G401 (cell line): ENCODE measurements around the gene LGALS8. TPM values are rescaled to one million over a fixed set of nuclear protein-coding genes. Genes with fewer than 3 reads are reported as not detected.
"Not testable (repeated sequence)": the region's sequence is repeated elsewhere in the genome, so short reads cannot be mapped to it uniquely, and the experiment has no call there.

Experiments
- DNase-seq: peaks from one replicate; pipeline ENCODE4 v3.0.0-alpha.2; 2015; ENCODE audit warnings: low spot score
- in situ Hi-C: cut with HindIII; loops from 2 replicates; pipeline ENCODE4 v1.10.0; 2016; ENCODE audit warnings: low sequenced_read_pairs, mixed read lengths
- total RNA-seq: library from RNA; depleted of rRNA; stranded (reverse); fragments of >200 nt; shearing (Covaris generic); gene quantifications from 2 replicates; pipeline ENCODE4 v1.2.3, GENCODE V29; 2014; rRNA removed

Gene LGALS8
- total RNA-seq, 1 experiment from 2014 or later: 32.0 TPM

DNA sequence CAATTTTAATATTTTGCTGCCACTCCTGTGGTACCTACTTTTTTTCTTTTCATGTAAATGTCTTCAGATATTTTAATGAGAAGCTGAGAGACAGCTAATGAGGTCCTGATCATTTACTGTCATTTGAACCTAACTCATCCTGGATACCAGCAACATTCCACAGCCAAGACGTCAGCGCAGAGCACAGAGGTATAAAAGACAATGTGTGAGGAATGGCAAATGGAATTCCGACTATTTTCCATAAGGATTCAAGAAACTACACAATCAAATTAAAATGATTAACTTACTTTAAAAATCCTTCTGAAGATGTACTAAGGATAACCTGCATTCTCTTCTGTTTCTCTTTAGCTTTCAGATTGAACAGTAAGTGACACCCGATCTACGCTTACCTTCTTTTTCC is 41.7 kb downstream of the LGALS8 start:
- in situ Hi-C loops: no loop called here
- no peak for DNase-seq

DNA sequence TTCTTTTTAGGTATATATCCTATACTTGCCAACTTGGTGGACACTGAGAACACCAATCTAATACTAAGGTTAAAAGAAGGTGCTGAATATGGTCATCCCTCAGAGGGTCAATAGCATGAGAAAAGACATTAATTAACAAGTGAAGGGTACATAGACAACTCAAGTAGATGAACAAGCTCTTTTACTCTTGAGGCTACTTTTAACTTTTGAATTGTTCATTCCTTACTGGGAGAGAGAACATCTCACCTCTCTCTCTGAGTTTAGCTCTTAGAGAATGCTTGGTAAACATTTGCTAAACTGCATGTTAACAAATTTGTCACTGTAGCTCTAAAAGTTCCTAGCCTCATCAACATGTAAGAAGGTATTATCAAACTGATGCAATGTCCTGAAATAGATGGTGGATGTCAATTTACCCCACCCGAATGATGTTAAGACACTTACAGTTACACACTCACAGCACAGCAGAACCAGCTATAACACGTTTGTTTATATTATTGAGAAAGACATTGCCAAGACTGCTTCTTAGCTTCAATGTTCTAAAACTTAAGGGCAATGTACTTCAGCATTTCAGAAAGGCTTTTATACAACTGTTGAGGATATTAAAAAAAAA is 44.6 kb downstream of the LGALS8 start:
- in situ Hi-C loops: no loop called here
- no peak for DNase-seq

DNA sequence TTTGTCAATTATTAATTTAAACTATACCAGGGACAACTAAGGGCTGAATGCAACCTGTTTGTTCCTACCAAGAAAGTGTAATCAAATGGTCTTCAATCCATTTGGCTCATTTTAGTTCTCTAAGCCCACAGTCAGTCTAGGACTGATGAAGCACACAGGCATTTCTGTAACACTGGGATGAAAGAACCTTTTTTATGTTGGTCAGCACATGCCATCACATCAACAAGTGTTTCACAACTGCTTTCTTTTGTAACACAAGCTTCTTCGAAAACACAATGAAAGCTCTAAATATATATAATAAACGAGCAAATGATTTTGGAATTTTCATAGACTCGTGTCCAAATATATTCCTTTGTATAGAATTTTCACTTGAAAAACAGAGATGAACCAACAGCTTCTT is 51.7 kb downstream of the LGALS8 start:
- in situ Hi-C loops: no loop called here

DNA sequence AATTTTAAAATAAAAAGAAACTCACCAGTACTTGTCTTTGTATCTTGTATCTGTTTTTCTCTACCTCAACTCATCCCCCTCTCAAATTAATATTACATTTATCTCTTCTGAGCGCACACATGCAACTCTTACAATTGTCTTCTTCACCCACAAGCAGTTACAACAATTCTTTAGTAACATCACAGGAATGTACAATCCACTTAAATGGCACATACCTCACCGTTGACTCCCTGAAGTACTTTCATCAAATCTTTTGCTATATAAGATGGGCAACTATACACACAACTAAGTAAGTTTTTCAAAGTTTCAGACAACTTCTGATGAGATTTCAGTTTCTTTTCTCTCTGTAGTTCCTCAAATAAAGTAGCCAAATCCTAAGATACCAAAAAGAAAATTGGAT is 52.2 kb downstream of the LGALS8 start:
- in situ Hi-C loops: no loop called here
- no peak for DNase-seq

More for the DNA sequence above, 51.7 kb downstream of the LGALS8 start:
- no peak for DNase-seq

DNA sequence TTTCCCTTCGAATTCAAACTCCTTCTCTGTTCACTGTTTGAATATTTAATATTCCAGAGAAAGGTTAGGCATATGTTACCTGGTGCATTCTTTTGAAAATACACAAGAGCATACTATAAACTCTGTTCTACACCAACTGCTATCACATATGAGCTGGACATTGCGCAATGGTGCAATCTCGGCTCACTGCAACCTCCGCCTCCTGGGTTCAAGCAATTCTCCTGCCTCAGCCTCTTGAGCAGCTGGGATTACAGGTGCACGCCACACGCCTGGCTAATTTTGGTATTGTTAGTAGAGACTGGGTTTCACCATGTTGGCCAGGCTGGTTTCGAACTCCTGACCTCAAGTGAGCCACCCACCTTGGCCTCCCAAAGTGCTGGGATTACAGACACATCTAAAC is 53.3 kb downstream of the LGALS8 start:
- DNase-seq, in situ Hi-C loops: not testable (repeated sequence)

DNA sequence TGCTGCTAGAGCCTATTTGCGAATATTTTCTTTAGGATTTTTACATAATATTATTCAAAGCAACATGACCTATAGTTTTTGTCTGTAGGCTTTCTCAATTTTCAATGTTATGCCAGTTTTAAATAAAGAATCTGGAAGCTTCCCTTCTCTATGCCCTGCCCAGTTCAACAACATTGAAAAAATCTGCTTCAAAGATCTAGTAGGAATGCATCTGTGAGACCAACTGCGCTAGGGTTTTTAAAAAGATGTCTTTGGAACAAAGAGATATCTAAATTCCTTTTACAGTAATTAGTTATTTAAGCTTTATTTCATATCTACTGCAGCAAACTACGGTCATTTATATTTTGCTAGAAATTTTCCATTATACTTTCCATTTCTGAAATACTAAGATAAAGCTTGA is 54.9 kb downstream of the LGALS8 start:
- no peak for DNase-seq
- in situ Hi-C loops: no loop called here

DNA sequence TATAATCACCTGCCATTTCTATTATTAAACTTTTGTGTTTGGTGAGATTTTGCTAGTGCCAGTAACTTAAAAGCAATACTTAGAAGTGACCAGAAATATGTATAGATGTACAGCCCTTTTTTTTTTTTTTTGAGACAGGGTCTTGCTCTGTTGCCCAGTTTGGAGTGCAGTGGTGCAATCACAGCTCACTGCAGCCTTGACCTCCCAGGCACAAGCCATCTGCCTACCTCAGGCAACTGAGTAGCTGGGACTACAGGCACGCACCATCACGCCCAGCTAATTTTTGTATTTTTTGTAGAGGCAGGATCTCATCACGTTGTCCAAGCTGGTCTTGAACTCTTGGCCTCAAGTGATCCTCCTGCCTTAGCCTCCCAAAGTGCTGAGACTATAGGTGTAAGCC is 56.6 kb downstream of the LGALS8 start:
- in situ Hi-C loops, DNase-seq: not testable (repeated sequence)

DNA sequence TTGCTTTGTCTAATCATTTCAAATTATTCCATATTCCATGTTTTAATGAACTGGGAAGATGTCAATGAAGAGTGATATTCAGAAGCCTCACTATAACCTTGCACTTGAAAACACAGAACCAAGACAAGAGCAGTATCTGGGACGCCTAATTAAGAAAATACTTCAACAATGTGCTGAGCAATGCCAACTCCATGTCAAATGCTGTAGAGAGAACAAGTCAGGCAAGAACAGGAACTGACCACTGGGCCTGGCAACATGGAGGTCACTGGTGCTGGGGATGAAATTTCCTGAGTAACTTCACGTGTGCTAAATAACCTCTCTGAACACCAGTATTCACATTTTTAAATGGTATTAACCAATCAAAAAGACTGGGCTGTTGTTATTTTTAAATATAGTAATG is 57.7 kb downstream of the LGALS8 start:
- in situ Hi-C loops: no loop called here
- no peak for DNase-seq

DNA sequence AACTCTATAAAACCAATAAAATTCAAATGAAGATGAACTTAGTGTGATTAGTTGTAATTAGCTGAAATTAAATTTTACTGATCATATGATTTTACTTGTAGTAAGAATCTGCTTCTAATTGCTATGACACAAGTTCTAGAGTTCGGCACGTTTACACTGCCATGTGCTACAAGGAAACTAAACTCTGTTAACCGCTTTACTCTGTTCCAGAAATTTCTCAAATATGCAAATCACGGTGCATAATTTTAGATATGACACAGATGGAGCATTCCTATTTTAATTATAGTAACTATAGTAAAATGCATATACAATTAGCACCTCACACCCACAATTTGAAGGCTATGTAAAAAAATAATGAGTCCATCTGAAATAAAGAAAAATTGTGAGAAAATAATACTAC is 65.7 kb downstream of the LGALS8 start:
- DNase-seq: no peak
- in situ Hi-C loops: no loop called here

DNA sequence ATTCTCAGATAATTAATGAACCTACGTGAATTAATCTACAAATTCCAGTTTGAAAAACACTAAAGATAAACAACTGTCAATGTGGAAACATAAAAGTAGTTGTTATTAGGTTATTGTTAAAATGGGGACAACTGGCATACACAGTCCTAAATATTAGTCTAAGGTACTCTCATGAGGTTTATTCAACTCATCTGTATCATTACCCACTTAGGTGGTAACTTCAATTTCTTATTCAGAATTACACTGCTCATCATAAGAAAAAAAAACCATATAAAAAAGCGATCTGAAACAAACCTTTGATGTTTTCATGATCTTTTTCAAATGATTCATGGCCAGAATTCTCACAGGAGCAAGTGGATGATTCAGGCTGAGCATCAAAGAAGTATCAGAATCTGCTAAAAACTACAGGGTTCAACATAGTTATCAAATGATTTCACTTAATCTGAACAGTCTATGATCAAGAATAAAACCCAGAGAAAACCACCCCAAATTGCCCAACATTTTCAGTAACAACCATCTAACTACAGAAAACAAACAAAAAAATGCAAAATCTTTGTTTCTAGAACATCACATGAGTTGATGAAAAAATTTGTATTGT is 66.9 kb downstream of the LGALS8 start:
- in situ Hi-C loops: no loop called here
- no peak for DNase-seq

DNA sequence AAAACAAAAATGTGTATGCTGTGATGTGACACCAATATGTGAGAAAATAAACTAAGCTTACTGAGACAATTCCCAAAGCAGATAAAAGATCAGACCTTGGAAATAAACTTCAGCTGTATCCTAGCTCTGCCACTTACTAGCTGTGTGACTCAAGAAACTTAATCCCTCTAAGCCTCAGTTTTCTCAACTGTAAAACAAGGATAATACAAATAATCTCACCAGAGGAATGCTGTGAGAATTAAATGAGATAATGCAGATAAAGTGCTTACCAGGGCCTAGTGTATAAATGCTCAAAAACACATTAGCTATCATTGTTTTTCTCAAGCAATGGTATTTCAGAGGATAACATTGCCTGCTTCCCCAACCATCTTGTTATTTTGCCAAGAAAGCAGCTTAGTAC is 78.4 kb downstream of the LGALS8 start:
- no peak for DNase-seq
- in situ Hi-C loops: no loop called here

Other genes starting within 250 kb of the LGALS8 start
- 6.3 and 13.3 TPM in 2 replicates for gene ERO1B, start 242.0 kb upstream of the LGALS8 start, total RNA-seq
- 0.68 and 2.3 TPM in 2 replicates for gene EDARADD, start 129.7 kb upstream of the LGALS8 start, total RNA-seq
- gene HEATR1, start 80.5 kb downstream of the LGALS8 start, total RNA-seq: 17.0 and 17.6 TPM in 2 replicates
- 0.75 TPM in 1 of 2 replicates, not detected in the other for gene ACTN2, start 162.5 kb downstream of the LGALS8 start, total RNA-seq